GM06990 (cell line): ENCODE data around the gene APRT.

Experiments
- DNase-seq: peaks from one replicate; pipeline ENCODE4 v3.0.0-alpha.2; 2011; ENCODE audit not compliant: insufficient read length; ENCODE audit errors: extremely low read depth
- H3K27me3 ChIP-seq: replicated peaks from 2 replicates; pipeline ENCODE4 v1.6.0; 2011; ENCODE audit warnings: low read length; ENCODE audit not compliant: control insufficient read depth, insufficient read depth
- H3K36me3 ChIP-seq: 2 replicates; pipeline ENCODE4 v1.5.1; 2011; ENCODE audit warnings: low read length; ENCODE audit not compliant: control insufficient read depth, insufficient read depth
- H3K4me3 ChIP-seq: replicated peaks from 2 replicates; pipeline ENCODE4 v1.5.1; 2011; ENCODE audit warnings: low read depth, mild to moderate bottlenecking, control low read depth, low read length
- CTCF ChIP-seq: IDR thresholded peaks from 2 replicates; pipeline ENCODE4 v1.5.1; 2011; ENCODE audit warnings: low read length, control low read depth, mild to moderate bottlenecking, inconsistent platforms; ENCODE audit not compliant: insufficient read depth, poor library complexity, severe bottlenecking

APRT gene

GRCh38 chr16:88807142-88807625, 4.5 kb downstream of the APRT start:
- H3K36me3 ChIP-seq = peaks cover 38% of the 10 kb centered on the region
- H3K4me3 ChIP-seq = no peak overlapping the region
- H3K27me3 ChIP-seq = no peaks in the 10 kb centered on the region
- TF ChIP-seq CTCF = no peak
- no peak for DNase-seq

GRCh38 chr16:88806491-88807111, 5.1 kb downstream of the APRT start:
- peaks cover 38% of the 10 kb centered on the region for H3K36me3 ChIP-seq

GRCh38 chr16:88805887-88806393, 5.8 kb downstream of the APRT start:
- DNase-seq = no peak
- H3K36me3 ChIP-seq = peaks cover 38% of the 10 kb centered on the region
- no peak overlapping the region for H3K4me3 ChIP-seq
- TF ChIP-seq CTCF = no peak
- no peaks in the 10 kb centered on the region for H3K27me3 ChIP-seq

More at GRCh38 chr16:88806491-88807111, 5.1 kb downstream of the APRT start:
- DNase-seq = no peak
- TF ChIP-seq CTCF = no peak
- Histone ChIP-seq H3K4me3 (no peak overlapping the region), H3K27me3 (no peaks in the 10 kb centered on the region)

GRCh38 chr16:88805340-88805715, 6.4 kb downstream of the APRT start:
- Histone ChIP-seq H3K4me3 (peak overlapping the region; percentile 84), H3K27me3 (no peaks in the 10 kb centered on the region), H3K36me3 (peaks cover 38% of the 10 kb centered on the region)
- no peak for TF ChIP-seq CTCF
- DNase-seq = no peak

- H3K36me3 ChIP-seq = peaks cover 36% of the 10 kb centered on the region
- H3K4me3 ChIP-seq = peak overlapping the region; percentile 84
- DNase-seq = peak; percentile 62
- H3K27me3 ChIP-seq = no peaks in the 10 kb centered on the region
- no peak for TF ChIP-seq CTCF
Measured at GRCh38 chr16:88804552-88805339, 7.0 kb downstream of the APRT start.
